ENCODE results near the gene D2HGDH.
"Not testable (repeated sequence)": the region's sequence is repeated elsewhere in the genome, so short reads cannot be mapped to it uniquely, and the experiment has no call there.

The D2HGDH gene

GRCh38 chr2:241796610-241797138 is 62.2 kb downstream of the D2HGDH start:
- DNase-seq: no peak

DNA sequence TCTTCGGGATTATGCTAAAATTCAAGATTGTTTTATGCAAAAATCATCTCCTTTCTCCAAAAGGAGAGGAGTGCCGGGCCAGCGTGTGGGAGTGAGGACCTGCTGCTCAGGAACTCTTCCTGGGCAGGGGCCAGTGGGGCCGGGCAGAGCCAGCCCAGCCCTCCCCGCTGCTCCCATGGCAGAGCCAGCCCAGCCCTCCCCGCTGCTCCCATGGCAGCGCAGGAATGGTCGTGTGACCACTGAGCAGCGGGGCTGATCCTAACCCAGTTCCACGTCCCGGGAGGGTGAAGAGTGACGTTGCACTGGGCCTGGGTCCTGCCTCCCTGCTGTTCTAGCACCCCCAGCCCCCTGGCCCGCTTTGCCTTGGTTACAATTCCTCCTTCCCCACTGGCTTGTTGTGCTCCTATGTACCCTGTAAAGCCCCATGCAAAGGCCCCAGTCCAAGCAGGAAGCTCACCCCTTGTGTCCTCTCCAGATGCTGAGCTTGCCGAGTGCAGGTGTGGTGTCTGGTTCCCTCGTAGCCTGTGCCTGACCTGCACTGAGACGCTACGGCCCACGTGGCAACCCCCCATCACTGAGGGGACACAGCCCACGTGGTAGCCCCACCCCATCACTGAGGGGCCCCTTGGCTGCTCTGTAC is 63.1 kb downstream of the D2HGDH start:
- DNase-seq: no peak

- DNase-seq: no peak
These were observed 63.7 kb downstream of the D2HGDH start for GRCh38 chr2:241798081-241798630.

- no peak for DNase-seq
These were observed 64.4 kb downstream of the D2HGDH start for GRCh38 chr2:241798631-241799521.

DNA sequence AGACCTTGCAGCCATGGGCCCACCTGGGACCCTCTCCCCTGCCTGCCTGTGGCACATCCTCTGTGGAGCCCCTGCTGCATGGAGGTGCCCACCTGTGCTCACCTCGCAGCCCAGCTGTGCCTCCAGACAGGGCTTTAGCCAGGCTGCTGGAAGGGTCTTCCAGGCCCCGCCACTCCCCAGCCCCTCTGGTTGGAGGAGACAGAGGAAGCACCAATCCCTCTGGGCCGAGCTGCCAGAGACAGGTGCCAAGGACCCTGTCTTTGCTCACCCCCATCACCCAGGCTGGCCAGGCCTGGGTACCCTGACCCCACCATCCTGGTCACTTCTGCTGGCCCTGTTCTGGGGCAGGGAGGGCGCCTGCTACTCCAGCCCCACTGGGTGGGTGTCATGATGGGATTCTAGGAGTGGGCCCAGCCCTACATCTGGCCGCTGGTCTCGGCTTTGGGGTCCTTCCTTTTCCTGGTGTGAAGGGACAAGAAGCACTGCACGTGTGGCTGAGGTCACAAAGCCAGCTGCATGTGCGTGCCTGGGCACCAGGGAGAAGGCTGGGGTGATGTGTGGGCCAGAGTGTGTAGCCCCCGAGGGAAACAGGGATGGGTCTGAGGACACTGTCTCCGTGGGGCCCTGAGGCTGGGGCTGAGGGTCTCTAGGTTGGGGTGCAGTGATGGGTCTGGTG is 65.2 kb downstream of the D2HGDH start:
- DNase-seq: no peak

GRCh38 chr2:241800198-241800903 is 65.9 kb downstream of the D2HGDH start:
- DNase-seq: not testable (repeated sequence)

DNA sequence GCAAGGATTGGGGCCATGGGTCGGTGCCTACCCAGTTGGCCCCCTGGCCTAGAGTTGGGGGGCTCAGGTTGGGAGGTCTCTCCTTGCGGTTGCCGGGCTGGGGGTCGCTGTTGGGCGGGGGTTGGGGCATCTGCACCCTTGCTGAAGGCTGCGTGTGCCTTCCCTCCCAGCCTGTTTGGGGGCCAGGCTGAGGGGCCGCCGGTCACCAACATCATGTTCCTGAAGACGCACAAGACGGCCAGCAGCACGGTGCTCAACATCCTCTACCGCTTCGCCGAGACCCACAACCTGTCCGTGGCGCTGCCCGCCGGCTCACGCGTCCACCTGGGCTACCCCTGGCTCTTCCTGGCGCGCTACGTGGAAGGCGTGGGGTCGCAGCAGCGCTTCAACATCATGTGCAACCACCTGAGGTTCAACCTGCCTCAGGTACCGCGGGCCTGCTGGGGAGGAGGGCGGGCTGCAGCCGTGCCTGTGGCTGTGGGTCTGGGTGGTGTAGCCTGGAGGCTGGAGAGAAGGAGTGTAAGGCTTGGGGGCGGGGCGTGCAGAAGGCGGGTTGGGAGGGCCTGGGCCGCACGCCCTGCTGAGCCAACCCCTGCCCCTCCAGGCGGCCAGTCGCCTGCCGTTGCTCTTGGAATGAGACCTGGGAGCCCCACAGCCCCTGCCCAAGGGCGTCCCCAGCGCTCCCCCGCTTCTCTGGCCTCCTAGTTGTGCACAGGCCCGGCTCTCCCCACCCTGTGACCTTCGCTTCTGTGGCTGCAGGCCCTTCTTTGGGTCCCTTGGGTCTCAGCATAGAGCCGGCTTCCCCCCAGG is 67.4 kb downstream of the D2HGDH start:
- no peak for DNase-seq

GRCh38 chr2:241802421-241803318 is 68.2 kb downstream of the D2HGDH start:
- DNase-seq: no peak

DNA sequence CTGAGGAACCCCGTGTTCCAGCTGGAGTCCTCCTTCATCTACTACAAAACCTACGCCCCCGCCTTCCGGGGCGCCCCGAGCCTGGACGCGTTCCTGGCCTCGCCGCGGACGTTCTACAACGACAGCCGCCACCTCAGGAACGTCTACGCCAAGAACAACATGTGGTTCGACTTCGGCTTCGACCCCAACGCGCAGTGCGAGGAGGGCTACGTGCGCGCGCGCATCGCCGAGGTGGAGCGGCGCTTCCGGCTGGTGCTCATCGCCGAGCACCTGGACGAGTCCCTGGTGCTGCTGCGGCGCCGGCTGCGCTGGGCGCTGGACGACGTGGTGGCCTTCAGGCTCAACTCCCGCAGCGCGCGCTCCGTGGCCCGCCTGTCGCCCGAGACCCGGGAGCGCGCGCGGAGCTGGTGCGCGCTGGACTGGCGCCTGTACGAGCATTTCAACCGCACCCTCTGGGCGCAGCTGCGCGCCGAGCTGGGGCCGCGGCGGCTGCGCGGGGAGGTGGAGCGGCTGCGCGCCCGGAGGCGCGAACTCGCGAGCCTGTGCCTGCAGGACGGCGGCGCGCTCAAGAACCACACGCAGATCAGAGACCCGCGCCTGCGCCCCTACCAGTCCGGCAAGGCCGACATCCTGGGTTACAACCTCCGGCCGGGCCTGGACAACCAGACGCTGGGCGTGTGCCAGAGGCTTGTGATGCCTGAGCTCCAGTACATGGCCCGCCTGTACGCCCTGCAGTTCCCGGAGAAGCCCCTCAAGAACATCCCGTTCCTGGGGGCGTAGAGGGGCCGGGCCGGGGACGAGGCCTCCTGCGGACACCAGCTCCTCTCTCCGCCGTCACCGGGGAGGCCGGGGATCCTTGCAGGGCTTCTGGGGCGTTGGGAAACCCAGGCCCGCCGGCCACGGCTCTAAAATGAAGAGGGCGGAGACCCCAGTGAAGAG is 69.2 kb downstream of the D2HGDH start:
- DNase-seq: no peak

GRCh38 chr2:241804326-241805229 is 70.1 kb downstream of the D2HGDH start:
- peak; percentile 33 for DNase-seq

DNA sequence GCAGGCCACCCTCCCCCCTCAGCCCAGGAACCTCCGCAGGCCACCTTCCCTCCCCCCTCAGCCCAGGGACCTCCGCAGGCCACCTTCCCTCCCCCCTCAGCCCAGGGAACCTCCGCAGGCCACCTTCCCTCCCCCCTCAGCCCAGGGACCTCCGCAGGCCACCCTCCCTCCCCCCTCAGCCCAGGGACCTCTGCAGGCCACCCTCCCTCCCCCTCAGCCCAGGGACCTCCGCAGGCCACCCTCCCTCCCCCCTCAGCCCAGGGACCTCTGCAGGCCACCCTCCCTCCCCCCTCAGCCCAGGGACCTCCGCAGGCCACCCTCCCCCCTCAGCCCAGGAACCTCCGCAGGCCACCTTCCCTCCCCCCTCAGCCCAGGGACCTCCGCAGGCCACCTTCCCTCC is 71.8 kb downstream of the D2HGDH start:
- DNase-seq: not testable (repeated sequence)

DNA sequence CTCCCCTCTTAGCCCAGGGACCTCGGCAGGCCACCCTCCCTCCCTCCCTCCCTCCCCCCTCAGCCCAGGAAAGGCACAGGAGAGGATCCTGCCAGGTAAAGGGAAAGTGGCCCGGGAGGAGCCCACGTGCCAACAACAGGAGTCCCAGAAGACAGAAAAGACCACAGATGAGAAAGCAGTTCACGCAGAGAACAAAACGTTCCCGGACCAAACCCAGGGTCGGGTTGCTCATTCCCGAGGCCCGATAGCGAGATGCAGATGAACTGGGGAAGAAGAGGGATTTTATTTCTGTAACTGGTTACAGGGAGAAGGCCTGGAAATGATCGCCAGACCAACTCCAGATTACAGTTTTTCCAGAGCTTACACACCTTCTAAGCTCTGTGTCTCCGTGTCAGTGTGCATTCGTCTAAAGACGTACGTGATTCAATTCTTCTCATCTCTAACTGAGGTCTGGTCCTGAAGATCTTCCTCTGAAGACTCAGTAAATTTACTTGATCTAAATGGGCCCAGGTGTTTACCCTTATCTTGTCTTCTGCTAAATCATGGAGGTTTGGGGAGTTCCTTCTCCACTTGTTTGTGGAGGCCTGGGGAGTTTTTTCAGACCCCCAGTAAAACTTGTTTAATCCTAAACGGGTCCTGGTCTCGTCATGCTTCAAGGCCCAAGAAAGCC is 73.8 kb downstream of the D2HGDH start:
- no peak for DNase-seq

DNA sequence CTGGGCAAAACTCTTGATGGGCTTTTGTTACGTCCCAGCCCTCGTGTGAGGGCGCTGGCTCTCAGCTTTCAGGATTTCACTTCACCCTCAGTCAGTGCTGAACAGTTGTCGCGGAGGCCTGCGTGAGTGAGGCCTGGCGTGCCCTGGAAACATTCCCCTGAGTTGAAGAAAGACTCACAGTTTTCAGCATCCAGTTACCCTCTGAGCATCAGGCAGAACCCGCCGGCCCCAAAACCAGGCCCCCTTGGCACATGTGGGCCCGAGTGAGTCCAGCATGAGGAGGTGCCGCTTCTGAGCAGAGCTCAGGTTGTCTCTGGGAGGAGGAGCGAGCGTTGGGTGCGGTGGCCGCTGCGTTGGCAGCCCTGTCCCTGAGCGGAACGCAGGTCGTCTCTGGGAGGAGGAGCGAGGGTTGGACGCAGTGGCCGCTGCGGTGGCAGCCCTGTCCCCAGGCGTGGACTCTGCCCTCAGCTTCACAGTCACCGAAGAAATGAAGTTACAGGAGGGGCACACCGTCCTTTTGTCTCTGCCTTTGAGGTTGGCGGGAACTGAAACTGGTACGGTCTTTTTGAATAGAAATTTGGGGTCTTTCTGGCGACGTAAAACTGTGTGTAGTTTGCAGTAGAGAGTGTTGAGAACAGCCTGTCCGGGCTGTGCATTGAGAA is 74.4 kb downstream of the D2HGDH start, which contains the start of gene NEU4:
Gene NEU4 (plus strand): TSS at position 473 of the 662 bp plus-strand sequence. CDS start 5,292 bp downstream, outside the sequence.
- no peak for DNase-seq

DNA sequence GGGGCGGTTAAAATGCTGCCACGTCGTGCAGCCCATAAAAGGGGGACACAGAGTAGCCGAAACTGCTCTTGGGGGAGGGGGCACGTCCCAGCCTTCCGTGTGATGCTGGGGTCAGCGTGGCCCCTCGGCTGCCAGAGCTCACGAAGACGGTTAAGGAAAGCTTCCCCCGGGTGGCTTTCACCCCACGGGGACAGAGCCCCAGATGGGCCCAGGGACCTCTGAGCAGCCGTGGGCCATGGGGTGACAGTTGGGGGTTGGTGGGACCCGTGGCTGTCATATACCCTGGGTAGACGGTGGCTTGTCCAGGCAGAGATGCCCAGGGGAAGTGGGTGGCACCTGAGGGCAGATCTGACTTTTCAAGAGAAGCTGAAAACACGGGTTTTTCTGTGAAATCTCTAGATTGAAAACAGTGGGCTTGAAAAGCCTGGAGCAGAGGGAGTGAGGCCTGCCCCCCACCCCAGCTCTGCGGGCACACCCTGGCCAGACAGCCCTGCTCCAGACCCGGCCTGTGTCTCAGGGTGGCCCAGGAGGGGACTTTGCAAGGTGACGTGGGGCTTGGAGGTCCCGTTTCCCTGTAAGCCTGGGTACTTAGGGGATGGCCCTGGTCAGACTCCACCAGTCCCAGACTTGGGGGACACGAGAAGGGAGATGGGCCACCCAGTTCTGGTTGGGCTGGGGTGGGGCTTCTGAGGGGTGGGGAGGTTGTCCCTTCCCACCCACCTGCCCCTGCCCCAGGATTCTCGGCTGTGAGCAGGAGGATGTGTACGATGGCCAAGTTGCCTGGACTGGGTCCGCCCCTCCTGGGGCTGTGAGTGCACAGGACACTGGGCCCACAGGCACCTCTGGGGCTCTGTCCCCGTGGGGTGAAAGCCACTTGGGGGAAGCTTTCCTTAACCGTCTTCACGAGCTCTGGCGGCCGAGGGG is 75.2 kb downstream of the D2HGDH start:
- no peak for DNase-seq

DNA sequence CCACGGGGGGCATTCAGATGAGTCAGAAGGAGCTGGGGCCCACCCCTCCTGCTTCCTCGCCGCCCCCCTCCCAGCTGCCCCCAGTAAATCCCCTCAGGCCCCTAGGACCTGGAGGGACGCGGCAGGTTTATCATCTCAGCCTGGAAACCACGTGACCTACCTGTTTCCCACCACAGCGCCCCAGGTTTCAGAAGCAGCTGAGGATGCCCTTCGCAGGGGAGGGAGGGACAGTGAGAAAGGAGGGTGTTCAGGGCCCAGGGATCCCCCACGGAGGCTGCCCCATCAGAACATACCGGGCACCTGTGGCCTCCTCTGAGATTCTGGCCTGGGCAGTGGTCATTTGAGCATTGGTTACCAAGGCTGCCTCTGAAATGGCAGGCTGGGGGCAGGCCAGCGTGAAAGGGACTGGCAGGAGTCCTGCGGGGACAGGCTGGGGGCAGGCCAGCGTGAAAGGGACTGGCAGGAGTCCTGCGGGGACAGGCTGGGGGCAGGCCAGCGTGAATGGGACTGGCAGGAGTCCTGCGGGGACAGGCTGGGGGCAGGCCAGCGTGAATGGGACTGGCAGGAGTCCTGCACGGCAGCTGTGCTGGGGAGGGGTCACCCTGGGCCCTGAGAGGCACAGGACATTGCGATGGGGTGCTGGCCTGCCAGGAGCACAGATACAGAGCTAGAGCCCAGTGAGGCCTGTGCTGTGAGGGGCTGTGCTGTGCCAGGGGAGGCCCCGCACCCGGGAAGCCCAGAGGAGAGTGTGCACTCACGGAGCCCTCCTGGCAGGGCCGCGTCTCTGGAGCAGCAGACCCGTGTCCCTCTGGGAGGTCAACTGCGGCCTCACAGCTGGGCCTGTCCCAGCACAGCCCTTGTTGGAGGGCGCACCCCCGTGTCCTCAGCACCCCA is 76.1 kb downstream of the D2HGDH start:
- DNase-seq: no peak
